GM10248 (cell line): ENCODE data around the gene KNCN.

Experiments
- CTCF ChIA-PET: fragments of 300-600 bp; sonication (Branson Sonifier 250); formaldehyde crosslinking; extraction: SDS; loops from one replicate; lab custom pipeline; 2021; ENCODE audit warnings: antibody characterized with exemption; lab: Yijun Ruan, JAX
- POLR2A ChIA-PET: fragments of 350-650 bp; sonication (Branson Sonifier 250); formaldehyde crosslinking; extraction: SDS; loops from one replicate; lab custom pipeline; 2020; ENCODE audit warnings: antibody characterized with exemption; lab: Yijun Ruan, JAX
- DNase-seq: peaks from one replicate; pipeline ENCODE4 v3.0.0; 2012; ENCODE audit errors: extremely low spot score
- TF ChIP-seq, protein P1 (sequence below): IDR thresholded peaks from 2 replicates; pipeline ENCODE4 v1.5.1; 2012; ENCODE audit warnings: mild to moderate bottlenecking, low read depth; ENCODE audit errors: extremely low read depth, missing control alignments, control extremely low read depth

Gene KNCN

DNA sequence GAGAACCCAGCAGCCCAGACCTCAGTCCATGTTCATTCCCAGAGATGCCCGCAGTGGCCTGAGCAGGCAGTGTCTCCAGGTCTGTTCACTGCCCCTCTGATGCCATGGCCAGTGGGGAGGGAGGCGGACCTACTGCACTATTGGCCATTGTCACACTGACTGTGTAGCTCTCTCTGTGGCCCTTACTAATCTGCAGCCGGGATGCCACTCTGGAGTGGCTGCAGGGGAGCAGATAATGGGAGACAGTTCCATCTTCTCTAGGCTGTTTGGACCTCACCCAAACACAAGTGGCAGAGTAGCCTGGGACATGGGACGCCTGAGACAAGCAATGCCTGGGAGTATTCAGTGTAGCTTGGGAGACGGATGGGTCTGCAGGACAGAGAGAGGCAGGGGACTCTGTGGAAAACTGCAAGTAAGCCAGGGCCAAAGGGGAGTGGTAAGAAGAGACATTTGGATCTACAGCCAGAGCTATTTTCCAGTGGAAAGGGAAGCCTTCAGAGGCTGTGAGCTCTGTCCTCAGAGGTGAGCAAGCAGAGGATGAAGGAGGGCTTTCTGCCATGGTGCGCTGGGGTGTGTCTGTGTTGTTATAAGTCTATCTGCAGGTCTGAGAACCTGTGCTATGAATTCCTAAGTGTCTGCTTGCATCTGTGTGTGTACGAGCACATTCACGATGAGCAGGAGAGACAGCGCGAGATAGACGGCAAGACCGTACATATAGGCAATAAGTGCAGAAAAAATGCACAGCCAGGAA lies 35.1 kb downstream of the KNCN start:
- TF ChIP-seq, protein P1, sequence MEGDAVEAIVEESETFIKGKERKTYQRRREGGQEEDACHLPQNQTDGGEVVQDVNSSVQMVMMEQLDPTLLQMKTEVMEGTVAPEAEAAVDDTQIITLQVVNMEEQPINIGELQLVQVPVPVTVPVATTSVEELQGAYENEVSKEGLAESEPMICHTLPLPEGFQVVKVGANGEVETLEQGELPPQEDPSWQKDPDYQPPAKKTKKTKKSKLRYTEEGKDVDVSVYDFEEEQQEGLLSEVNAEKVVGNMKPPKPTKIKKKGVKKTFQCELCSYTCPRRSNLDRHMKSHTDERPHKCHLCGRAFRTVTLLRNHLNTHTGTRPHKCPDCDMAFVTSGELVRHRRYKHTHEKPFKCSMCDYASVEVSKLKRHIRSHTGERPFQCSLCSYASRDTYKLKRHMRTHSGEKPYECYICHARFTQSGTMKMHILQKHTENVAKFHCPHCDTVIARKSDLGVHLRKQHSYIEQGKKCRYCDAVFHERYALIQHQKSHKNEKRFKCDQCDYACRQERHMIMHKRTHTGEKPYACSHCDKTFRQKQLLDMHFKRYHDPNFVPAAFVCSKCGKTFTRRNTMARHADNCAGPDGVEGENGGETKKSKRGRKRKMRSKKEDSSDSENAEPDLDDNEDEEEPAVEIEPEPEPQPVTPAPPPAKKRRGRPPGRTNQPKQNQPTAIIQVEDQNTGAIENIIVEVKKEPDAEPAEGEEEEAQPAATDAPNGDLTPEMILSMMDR: no peak
- POLR2A ChIA-PET: no interaction called here

DNA sequence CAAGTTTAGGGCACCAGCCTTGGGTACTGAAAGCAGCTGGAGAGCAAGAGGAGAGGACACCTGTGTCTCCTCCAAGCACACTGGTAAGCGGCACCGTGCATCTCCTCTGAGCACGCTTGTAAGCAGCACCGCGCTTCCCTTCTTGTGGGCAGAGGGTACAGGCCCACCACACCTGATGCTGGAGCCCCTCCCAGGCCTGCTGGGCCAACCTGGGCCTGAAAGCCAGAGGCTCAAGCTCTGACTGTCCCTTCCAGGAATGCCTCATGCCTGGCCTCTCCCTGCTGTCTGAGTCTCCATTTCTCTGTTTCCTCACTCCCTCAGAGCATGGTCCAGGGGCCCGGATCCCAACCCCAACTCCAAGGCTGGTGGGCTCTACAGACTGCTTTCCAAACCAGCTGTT lies 35.9 kb downstream of the KNCN start:
- TF ChIP-seq, protein P1: no peak
- CTCF ChIA-PET: interaction anchor here (0.7 to 1.9 kb wide), 3 partner anchors 11 to 16 kb away, joined by 4 to 7 read pairs (median 5); no protein-coding TSS in a partner anchor

More for the DNA sequence above, 35.1 kb downstream of the KNCN start:
- CTCF ChIA-PET: interaction anchor here (0.6 to 1.9 kb wide), 4 partner anchors 9 to 27 kb away, joined by 3 to 7 read pairs (median 6); no protein-coding TSS in a partner anchor
- no peak for DNase-seq

GRCh38 chr1:46513536-46513935 lies 37.9 kb downstream of the KNCN start:
- no peak for DNase-seq
- POLR2A ChIA-PET: no interaction called here
- TF ChIP-seq, protein P1: no peak
- CTCF ChIA-PET: interaction anchor here (0.8 to 1.7 kb wide), 3 partner anchors 14 to 67 kb away, joined by 3 to 9 read pairs (median 3); no protein-coding TSS in a partner anchor

More for the DNA sequence above, 35.9 kb downstream of the KNCN start:
- POLR2A ChIA-PET: no interaction called here
- DNase-seq: no peak

DNA sequence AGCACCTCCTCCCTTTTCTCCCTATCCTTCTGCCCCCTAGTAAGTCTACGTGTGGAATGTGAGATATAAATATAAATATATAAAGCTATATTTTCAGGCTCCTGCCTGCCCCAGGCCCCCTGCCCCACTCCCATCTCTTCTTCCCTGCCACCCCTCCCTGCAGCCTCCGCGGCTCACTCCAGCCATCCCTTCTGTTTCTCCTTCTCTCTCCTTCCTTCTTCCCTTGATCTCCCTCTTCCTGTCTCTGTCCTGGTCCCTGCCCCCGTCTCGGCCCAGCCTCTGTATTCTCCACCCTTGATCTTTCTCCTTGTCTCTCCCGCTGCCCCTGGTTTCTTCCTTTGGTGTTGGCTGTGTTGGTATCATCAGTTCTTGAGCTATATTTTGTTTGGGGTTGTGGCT lies 38.7 kb downstream of the KNCN start:
- TF ChIP-seq, protein P1: no peak
- DNase-seq: no peak
- CTCF ChIA-PET: interaction anchor here (1.1 to 3.3 kb wide), 3 partner anchors 11 to 14 kb away, joined by 3 to 9 read pairs (median 9); no protein-coding TSS in a partner anchor
- POLR2A ChIA-PET: no interaction called here

DNA sequence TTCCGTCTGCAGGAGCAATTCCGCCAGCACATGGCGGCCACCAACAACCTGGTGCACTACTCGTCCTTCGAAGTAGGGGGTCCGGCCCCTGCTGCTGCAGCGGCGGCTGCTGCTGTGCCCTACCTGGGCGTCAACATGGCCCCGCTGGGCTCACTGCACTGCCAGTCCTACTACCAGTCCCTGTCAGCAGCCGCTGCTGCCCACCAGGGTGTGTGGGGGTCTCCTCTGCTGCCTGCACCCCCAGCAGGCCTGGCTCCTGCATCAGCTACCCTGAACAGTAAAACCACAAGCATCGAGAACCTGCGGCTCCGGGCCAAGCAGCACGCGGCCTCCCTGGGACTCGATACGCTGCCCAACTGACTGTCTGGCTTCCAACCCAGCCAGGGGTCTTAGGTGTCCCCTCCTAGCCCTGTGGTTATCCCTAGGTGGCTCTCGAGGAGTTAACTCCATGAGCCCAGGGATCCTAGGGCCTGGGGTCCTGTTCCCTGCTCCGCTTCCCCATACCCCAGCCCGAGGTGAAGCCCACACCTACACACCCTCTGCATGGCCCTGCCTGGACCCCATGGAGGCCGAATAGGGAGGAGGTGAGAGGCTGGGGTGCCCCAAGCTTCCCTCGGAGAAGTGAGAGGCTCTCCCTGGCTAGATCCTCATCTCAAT lies 39.2 kb downstream of the KNCN start:
- CTCF ChIA-PET: interaction anchor here (1.1 to 3.3 kb wide), 3 partner anchors 10 to 15 kb away, joined by 3 to 9 read pairs (median 9); no protein-coding TSS in a partner anchor
- POLR2A ChIA-PET: no interaction called here

DNA sequence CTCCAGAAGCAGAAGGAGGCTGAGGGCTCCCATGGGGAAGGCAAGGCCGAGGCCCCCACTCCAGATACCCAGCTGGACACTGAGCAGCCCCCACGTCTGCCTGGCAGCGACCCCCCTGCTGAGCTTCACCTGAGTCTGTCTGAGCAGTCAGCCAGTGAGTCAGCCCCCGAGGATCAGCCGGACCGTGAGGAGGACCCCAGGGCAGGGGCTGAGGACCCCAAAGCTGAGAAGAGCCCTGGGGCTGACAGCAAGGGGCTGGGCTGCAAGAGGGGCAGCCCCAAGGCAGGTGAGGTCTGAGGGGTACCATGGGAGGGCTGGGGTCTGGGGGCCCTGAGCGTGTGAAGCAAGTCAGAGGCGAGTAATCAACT lies 40.5 kb downstream of the KNCN start:
- ChIA-PET POLR2A (no interaction called here), CTCF (interaction anchor here (1.0 to 3.3 kb wide), 2 partner anchors 9 to 64 kb away, joined by 5 to 9 read pairs; no protein-coding TSS in a partner anchor)
- no peak for DNase-seq
- TF ChIP-seq, protein P1: no peak

More for the DNA sequence above, 39.2 kb downstream of the KNCN start:
- DNase-seq: no peak
- TF ChIP-seq, protein P1: no peak
